OCI-LY1 (cell line): ENCODE data around the gene AK5.

ENCODE experiments used
- CTCF ChIP-seq: fragments of 200-600 bp; sonication (generic), shearing (Covaris generic); IDR thresholded peaks from 2 replicates; pipeline ENCODE4 v1.5.1; 2017; ENCODE audit warnings: mild to moderate bottlenecking, antibody characterized with exemption, low read length, moderate library complexity, mixed read lengths
- EZH2 ChIP-seq: fragments of 200-600 bp; sonication (generic), shearing (Covaris generic); IDR thresholded peaks from 2 replicates; pipeline ENCODE4 v1.8.0; 2017; ENCODE audit warnings: borderline replicate concordance, mixed run types, mild to moderate bottlenecking, antibody characterized with exemption, low read length, moderate library complexity, mixed read lengths

GRCh38 chr1:77407738-77408375 is 126.0 kb downstream of the AK5 start:
- TF ChIP-seq CTCF (no peak), EZH2 (no peak)
